Coronary artery (tissue), 2 donors: ENCODE results near the gene TNFRSF21.

ENCODE experiments used
- DNase-seq: peaks from one replicate; pipeline ENCODE4 v3.0.0-alpha.2; 2017; ENCODE audit warnings: low spot score
- H3K27ac ChIP-seq, 2 donors: fragments of 200-600 bp; sonication (generic); one replicate each; pipeline ENCODE4 v1.5.1; 2016 to 2019
- H3K4me3 ChIP-seq: fragments of 200-600 bp; sonication (generic); 2 replicates; pipeline ENCODE4 v1.5.1; 2016; ENCODE audit warnings: mild to moderate bottlenecking, moderate library complexity
- CTCF ChIP-seq: fragments of 200-600 bp; sonication (generic); IDR thresholded peaks from one replicate; pipeline ENCODE4 v1.5.1; 2019; ENCODE audit warnings: antibody characterized with exemption

The TNFRSF21 gene

GRCh38 chr6:47246551-47246950, 63.2 kb downstream of the TNFRSF21 start:
- no peak overlapping the region for H3K4me3 ChIP-seq
- TF ChIP-seq CTCF: no peak
- DNase-seq: no peak
- no peak overlapping the region for H3K27ac ChIP-seq

- peak overlapping the region in 1 of 2 donors; percentile 49 for H3K27ac ChIP-seq
- no peak overlapping the region for H3K4me3 ChIP-seq
- DNase-seq: no peak
- no peak for TF ChIP-seq CTCF
These were observed 63.8 kb downstream of the TNFRSF21 start for GRCh38 chr6:47245745-47246371.

- no peak for TF ChIP-seq CTCF
- peak; percentile 80 for DNase-seq
- Histone ChIP-seq H3K27ac (no peak overlapping the region), H3K4me3 (no peak overlapping the region)
These were observed 67.0 kb downstream of the TNFRSF21 start for GRCh38 chr6:47242483-47243386.

- H3K4me3 ChIP-seq: no peak overlapping the region
- no peak for DNase-seq
These were observed 67.8 kb downstream of the TNFRSF21 start for GRCh38 chr6:47241742-47242482.

GRCh38 chr6:47240277-47240890, 69.3 kb downstream of the TNFRSF21 start:
- no peak overlapping the region for H3K4me3 ChIP-seq
- no peak for TF ChIP-seq CTCF
- no peak for DNase-seq
- H3K27ac ChIP-seq: no peak overlapping the region

More at GRCh38 chr6:47241742-47242482, 67.8 kb downstream of the TNFRSF21 start:
- H3K27ac ChIP-seq: peak overlapping the region in 1 of 2 donors; percentile 25
- no peak for TF ChIP-seq CTCF

GRCh38 chr6:47239546-47239945, 70.2 kb downstream of the TNFRSF21 start:
- Histone ChIP-seq H3K4me3 (no peak overlapping the region), H3K27ac (no peak overlapping the region)
- DNase-seq: no peak
- no peak for TF ChIP-seq CTCF
